Measurements from ENCODE around the gene ETS1. TPM values are rescaled to one million over a fixed set of nuclear protein-coding genes. Genes with fewer than 3 reads are reported as not detected.

Gene ETS1
- total RNA-seq, 1 donor from 2014 or later: 88.0 TPM

DNA sequence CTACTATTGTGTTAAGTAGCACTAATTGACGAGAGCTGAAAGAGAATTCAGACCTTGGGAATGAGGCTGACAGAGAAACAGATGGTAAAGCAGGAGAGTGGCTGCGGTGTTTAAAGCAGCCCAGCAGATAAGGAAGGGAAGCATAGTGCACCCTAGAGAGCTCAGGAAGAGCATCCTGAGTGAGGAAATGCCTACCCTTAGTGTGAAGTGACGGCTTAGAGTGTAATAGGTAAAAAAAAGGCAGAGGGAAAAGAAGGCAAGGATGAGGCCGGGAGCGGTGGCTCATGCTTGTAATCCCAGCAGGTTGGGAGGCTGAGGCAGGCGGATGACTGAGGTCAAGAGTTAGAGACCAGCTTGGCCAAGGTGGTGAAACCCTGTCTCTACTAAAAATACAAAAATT, 22.4 kb upstream of the ETS1 start:
- Histone ChIP-seq H3K4me3 (no peak overlapping the region), H3K27ac (no peak overlapping the region), H3K27me3 (no peaks in the 10 kb centered on the region), H3K9me3 (no peaks in the 10 kb centered on the region), H3K36me3 (no peaks in the 10 kb centered on the region), H3K4me1 (no peaks in the 10 kb centered on the region)
- intact Hi-C loops (cut with DNase I): no loop called here
- TF ChIP-seq, protein P1, sequence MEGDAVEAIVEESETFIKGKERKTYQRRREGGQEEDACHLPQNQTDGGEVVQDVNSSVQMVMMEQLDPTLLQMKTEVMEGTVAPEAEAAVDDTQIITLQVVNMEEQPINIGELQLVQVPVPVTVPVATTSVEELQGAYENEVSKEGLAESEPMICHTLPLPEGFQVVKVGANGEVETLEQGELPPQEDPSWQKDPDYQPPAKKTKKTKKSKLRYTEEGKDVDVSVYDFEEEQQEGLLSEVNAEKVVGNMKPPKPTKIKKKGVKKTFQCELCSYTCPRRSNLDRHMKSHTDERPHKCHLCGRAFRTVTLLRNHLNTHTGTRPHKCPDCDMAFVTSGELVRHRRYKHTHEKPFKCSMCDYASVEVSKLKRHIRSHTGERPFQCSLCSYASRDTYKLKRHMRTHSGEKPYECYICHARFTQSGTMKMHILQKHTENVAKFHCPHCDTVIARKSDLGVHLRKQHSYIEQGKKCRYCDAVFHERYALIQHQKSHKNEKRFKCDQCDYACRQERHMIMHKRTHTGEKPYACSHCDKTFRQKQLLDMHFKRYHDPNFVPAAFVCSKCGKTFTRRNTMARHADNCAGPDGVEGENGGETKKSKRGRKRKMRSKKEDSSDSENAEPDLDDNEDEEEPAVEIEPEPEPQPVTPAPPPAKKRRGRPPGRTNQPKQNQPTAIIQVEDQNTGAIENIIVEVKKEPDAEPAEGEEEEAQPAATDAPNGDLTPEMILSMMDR (IDR thresholded peaks at IDR 0.05): no peak
- no peak for DNase-seq (ENCODE audit: low spot score in 2 of 2)

DNA sequence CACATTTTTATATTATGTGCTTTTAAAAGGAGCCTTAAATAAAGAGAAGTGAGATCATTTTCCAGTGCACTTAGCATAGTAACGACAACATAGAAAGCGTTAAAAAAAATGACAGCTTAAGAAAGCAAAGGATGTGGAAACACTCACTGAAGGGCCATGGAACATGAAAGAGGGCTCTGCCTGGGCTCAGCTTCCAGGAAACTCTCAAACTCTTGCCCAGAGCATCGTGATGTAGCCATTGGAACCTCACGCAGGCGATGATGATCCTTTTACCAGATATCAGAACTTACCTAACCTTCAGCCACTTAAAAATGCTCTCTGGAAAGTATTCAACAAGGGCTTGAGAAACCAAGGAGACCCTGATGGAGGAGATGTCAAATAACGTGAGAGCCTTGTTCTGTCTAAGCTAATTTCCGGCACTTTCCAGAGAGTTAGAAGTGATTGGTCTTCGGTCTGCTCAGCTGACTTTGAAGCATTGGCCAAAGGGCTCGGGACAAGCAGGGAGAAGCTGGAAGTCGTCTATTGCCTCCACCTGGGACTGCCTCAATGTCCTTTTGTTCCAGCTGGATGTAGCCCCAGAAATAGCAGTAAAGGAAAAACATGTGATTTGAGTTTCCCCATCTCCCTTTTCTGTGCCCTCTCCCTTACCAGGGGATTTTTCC, 21.5 kb upstream of the ETS1 start:
- Histone ChIP-seq H3K36me3 (no peaks in the 10 kb centered on the region), H3K4me3 (no peak overlapping the region), H3K27ac (no peak overlapping the region), H3K27me3 (no peaks in the 10 kb centered on the region), H3K9me3 (no peaks in the 10 kb centered on the region), H3K4me1 (no peaks in the 10 kb centered on the region)
- no peak for DNase-seq (ENCODE audit: low spot score in 2 of 2)
- intact Hi-C loops (cut with DNase I): no loop called here
- TF ChIP-seq, protein P1 (IDR thresholded peaks at IDR 0.05): no peak

DNA sequence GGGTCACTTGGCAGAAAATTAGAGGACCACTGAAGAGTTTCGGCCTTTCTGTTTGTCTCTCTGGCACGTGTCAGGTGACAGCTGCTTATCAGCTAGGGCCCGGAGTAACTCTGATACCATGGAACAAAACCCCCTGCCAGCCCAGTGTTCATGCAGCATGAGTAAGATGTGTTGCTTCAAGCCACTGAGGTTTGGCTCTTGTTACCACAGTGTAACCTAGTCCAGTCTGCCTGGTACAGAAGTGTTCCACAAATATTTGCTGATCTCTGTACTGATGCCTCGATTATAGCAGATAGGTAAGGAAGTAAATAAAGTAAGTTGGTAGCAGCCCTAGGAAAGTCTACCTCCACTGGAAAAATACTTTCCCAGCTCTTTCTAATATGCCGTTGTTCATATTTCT, 20.5 kb upstream of the ETS1 start:
- H3K27me3 ChIP-seq: no peaks in the 10 kb centered on the region
- no peaks in the 10 kb centered on the region for H3K9me3 ChIP-seq
- H3K27ac ChIP-seq: no peak overlapping the region
- intact Hi-C loops (cut with DNase I): no loop called here
- H3K4me1 ChIP-seq: no peaks in the 10 kb centered on the region
- H3K4me3 ChIP-seq: no peak overlapping the region
- TF ChIP-seq, protein P1 (IDR thresholded peaks at IDR 0.05): no peak
- H3K36me3 ChIP-seq: no peaks in the 10 kb centered on the region
- no peak for DNase-seq (ENCODE audit: low spot score in 2 of 2)

DNA sequence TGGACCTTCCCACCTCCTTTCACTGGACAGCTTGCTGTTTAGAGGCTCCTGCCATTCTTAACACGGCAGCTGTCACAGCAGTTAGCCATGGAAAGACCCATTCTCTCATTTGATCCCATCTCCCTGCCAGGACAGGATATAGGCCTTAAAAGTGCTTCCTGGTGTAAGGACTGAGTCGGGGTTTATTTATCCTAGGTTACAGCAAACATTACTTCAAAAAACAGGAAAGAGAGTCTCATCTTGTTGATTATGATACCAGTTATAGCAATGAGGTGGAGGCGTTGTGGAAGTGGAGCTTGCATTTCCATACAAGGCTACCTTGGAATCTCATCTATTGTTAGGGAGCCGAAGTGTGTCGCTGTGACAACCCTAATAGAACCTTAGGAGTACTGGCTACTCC, 17.4 kb upstream of the ETS1 start:
- H3K9me3 ChIP-seq: no peaks in the 10 kb centered on the region
- DNase-seq (ENCODE audit: low spot score in 2 of 2): no peak
- H3K36me3 ChIP-seq: no peaks in the 10 kb centered on the region
- H3K4me3 ChIP-seq: no peak overlapping the region
- TF ChIP-seq, protein P1 (IDR thresholded peaks at IDR 0.05): no peak
- no peaks in the 10 kb centered on the region for H3K4me1 ChIP-seq
- no peaks in the 10 kb centered on the region for H3K27me3 ChIP-seq
- intact Hi-C loops (cut with DNase I): no loop called here
- no peak overlapping the region for H3K27ac ChIP-seq

DNA sequence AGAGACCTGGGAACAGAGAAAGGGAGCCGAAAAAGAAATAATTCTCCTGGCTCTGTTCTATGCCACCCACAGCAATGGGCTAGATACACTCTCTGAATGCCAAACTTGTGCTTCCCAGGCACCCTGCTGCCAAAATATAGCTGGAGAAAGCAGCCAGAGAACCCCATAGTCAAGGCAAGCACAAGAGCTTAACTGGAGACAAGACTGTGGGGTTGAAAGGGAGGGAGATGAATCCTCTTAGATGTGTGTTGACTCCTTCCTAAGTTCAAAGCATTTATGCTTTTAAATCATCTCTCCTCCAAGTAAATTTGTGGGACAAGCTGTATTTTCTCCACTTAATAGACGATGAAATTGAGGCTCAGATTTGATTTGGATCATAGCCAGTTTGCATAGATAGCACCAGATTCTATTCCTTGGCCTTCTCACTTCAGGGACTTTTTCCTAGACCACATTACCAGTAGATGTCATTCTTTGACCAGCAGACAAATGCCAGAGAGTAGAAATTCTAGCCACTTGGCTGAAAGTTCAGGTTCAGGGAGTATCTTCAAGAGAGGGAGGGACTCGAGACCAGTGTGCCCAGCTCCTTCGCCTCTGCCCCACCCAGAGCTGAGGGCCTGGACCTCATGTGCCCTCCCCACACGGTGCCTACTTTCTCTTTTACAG, 16.5 kb upstream of the ETS1 start:
- Histone ChIP-seq H3K27ac (no peak overlapping the region), H3K4me3 (no peak overlapping the region), H3K36me3 (no peaks in the 10 kb centered on the region), H3K27me3 (no peaks in the 10 kb centered on the region), H3K4me1 (no peaks in the 10 kb centered on the region), H3K9me3 (no peaks in the 10 kb centered on the region)
- intact Hi-C loops (cut with DNase I): no loop called here
- no peak for DNase-seq (ENCODE audit: low spot score in 2 of 2)
- TF ChIP-seq, protein P1 (IDR thresholded peaks at IDR 0.05): no peak
